Pancreas (tissue), 10 donors: ENCODE data around the gene GALNT10. TPM values are rescaled to one million over a fixed set of nuclear protein-coding genes. Genes with fewer than 3 reads are reported as not detected.
A peak's percentile ranks its signal among the peaks of the same experiment; 100 is the strongest.

Experiments used
- ATAC-seq, 4 donors: fragments of 200-7000 bp; cut with Tn5 transposase; one replicate each; pipeline versions ENCODE4 v1.8.0 to v1.9.1; 2020; ENCODE audit warnings: mild to moderate bottlenecking in 4 of 4, moderate library complexity in 4 of 4
- DNase-seq, 6 donors: peaks; one replicate each; pipeline ENCODE4 v3.0.0-alpha.2; 2020
- FAIRE-seq: peaks from 2 replicates; lab custom pipeline; 2012; peaks lifted over from hg19 to GRCh38; lab: Jason Lieb, UNC
- H3K27ac ChIP-seq, 4 donors: fragments of 200-600 bp; sonication (generic); 1 replicate in 3 of 4; 2 replicates in 1 of 4; pipeline versions ENCODE4 v1.5.0 to v1.8.0; 2020
- H3K27me3 ChIP-seq, 4 donors: fragments of 200-600 bp; one replicate each; pipeline ENCODE4 v1.8.0; 2021
- H3K36me3 ChIP-seq, 3 donors: fragments of 200-600 bp; sonication (generic) in 1 of 3; one replicate each; pipeline versions ENCODE4 v1.5.0 to v1.8.0; 2020 to 2021
- H3K4me1 ChIP-seq, 3 donors: fragments of 200-600 bp; one replicate each; pipeline ENCODE4 v1.8.0; 2021
- H3K4me3 ChIP-seq, 4 donors: fragments of 200-600 bp; sonication (generic) in 2 of 4; one replicate each; pipeline versions ENCODE4 v1.5.0 to v1.8.0; 2020 to 2021
- H3K9me3 ChIP-seq, 4 donors: fragments of 200-600 bp; one replicate each; pipeline ENCODE4 v1.8.0; 2021
- CTCF ChIP-seq, 4 donors: fragments of 200-600 bp; sonication (generic) in 3 of 4; IDR thresholded peaks; one replicate each; pipeline versions ENCODE4 v1.5.0 to v1.8.0; 2021; ENCODE audit warnings: antibody characterized with exemption in 4 of 4
- WGBS, 2 donors: extraction: QIAGEN DNeasy Blood & Tissue Kit; methylation state at CpG; one replicate each; pipeline ENCODE4 v1.1.7; 2013; 5-methylcytosine and 5-hydroxymethylcytosine counted together
- intact Hi-C, 3 donors: fragments of 100-400 bp; cut with DNase I; formaldehyde crosslinking; loops; one replicate each; pipeline versions ENCODE4 v1.11.1 to v1.14.2; 2022
- polyA plus RNA-seq, 2 donors: library from polyadenylated mRNA; stranded (reverse); fragments of 200-250 nt; gene quantifications; one replicate each; pipeline ENCODE4 v1.2.3, GENCODE V29; 2013
- total RNA-seq, 6 donors: library from RNA; stranded (reverse); fragmentation: NEBNext Ultra II Directional in 4 of 6; extraction: Animal tissue kit (Norgen Biotek cat#: 25700) in 4 of 6; gene quantifications; one replicate each; pipeline versions ENCODE4 v1.2.1 to v1.2.4, GENCODE V29; 2021 to 2023
- donor health status: healthy with polysubstance abuse.
- donor health status: DM: no; HTN: no; CAD: no; lungs with moderate emphysema.
- donor health status: DM: no; HTN: no; CAD: no.
- donor health status: control.
- donor health status: control.
- donor health status: Bipolar disorder and iron deficiency.
- donor health status: DM: yes; HTN: yes; CAD: no.
- donor health status: DM: no; HTN: no; CAD: no.
- donor health status: DM: no; HTN: no; CAD: no.
- donor health status: DM: yes; HTN: yes; CAD: no.

GALNT10 gene
- total and polyA plus RNA-seq, 8 donors, result 4.4 to 23.1 (median 13.4) TPM

- ATAC-seq (peak in 2 of 4 donors; percentile 41 to 53), FAIRE-seq (no peak), DNase-seq (no peak)
- Histone ChIP-seq H3K9me3 (no peaks in the 10 kb centered on the region), H3K36me3 (no peaks in the 10 kb centered on the region), H3K4me1 (peaks cover 0 to 9% (median 0%) of the 10 kb centered on the region in 3 donors), H3K27me3 (no peaks in the 10 kb centered on the region), H3K27ac (no peak overlapping the region), H3K4me3 (no peak overlapping the region)
- 84 to 85% methylated on average over 8 of the region's 8 CpGs for WGBS, 2 donors
- intact Hi-C loops, result loop anchor here in 2 of 3 donors (10.0 kb wide), 1 partner anchor 207 kb away; no protein-coding TSS in a partner anchor
- TF ChIP-seq CTCF (IDR thresholded peaks at IDR 0.05), result no peak
Measured at GRCh38 chr5:154197801-154198491, 7.4 kb downstream of the GALNT10 start.

GRCh38 chr5:154198611-154199230, 8.2 kb downstream of the GALNT10 start:
- intact Hi-C loops, result loop anchor here in 2 of 3 donors (10.0 kb wide), 1 partner anchor 206 kb away; no protein-coding TSS in a partner anchor

GRCh38 chr5:154199263-154199662, 8.7 kb downstream of the GALNT10 start:
- intact Hi-C loops, result loop anchor here in 2 of 3 donors (10.0 kb wide), 1 partner anchor 206 kb away; no protein-coding TSS in a partner anchor
- 93 to 96% methylated on average over 4 of the region's 4 CpGs for WGBS, 2 donors
- H3K4me3 ChIP-seq, result no peak overlapping the region
- DNase-seq, result no peak
- H3K27ac ChIP-seq, result no peak overlapping the region
- H3K9me3 ChIP-seq, result no peaks in the 10 kb centered on the region
- peaks cover 0 to 9% (median 0%) of the 10 kb centered on the region in 3 donors for H3K4me1 ChIP-seq
- no peaks in the 10 kb centered on the region for H3K36me3 ChIP-seq
- no peak for ATAC-seq
- no peak for FAIRE-seq
- no peaks in the 10 kb centered on the region for H3K27me3 ChIP-seq
- no peak for TF ChIP-seq CTCF (IDR thresholded peaks at IDR 0.05)

More at GRCh38 chr5:154198611-154199230, 8.2 kb downstream of the GALNT10 start:
- no peaks in the 10 kb centered on the region for H3K9me3 ChIP-seq
- H3K4me3 ChIP-seq, result no peak overlapping the region
- no peak overlapping the region for H3K27ac ChIP-seq
- 79 to 86% methylated on average over 4 of the region's 4 CpGs for WGBS, 2 donors
- no peak for ATAC-seq
- no peaks in the 10 kb centered on the region for H3K36me3 ChIP-seq
- no peak for TF ChIP-seq CTCF (IDR thresholded peaks at IDR 0.05)
- DNase-seq, result no peak
- H3K27me3 ChIP-seq, result no peaks in the 10 kb centered on the region
- FAIRE-seq, result no peak
- peaks cover 0 to 9% (median 0%) of the 10 kb centered on the region in 3 donors for H3K4me1 ChIP-seq

- Histone ChIP-seq H3K4me1 (peaks cover 0 to 9% (median 0%) of the 10 kb centered on the region in 3 donors), H3K9me3 (no peaks in the 10 kb centered on the region), H3K27me3 (no peaks in the 10 kb centered on the region), H3K27ac (no peak overlapping the region), H3K4me3 (no peak overlapping the region), H3K36me3 (no peaks in the 10 kb centered on the region)
- 91 to 97% methylated on average over 7 of the region's 7 CpGs for WGBS, 2 donors
- ATAC-seq, result no peak
- no peak for FAIRE-seq
- intact Hi-C loops, result loop anchor here in 2 of 3 donors (10.0 kb wide), 1 partner anchor 205 kb away; no protein-coding TSS in a partner anchor
- DNase-seq, result no peak
- TF ChIP-seq CTCF (IDR thresholded peaks at IDR 0.05), result no peak
Measured at GRCh38 chr5:154199671-154200220, 9.2 kb downstream of the GALNT10 start.
